GM12874 (cell line): ENCODE results near the gene FOXK1.

Source experiments
- TF ChIP-seq, protein P1 (sequence below): IDR thresholded peaks from 2 replicates; pipeline ENCODE4 v1.5.1; 2011; ENCODE audit warnings: low read depth, mild to moderate bottlenecking, control low read depth, low read length, moderate library complexity; ENCODE audit not compliant: insufficient read depth

FOXK1 gene

DNA sequence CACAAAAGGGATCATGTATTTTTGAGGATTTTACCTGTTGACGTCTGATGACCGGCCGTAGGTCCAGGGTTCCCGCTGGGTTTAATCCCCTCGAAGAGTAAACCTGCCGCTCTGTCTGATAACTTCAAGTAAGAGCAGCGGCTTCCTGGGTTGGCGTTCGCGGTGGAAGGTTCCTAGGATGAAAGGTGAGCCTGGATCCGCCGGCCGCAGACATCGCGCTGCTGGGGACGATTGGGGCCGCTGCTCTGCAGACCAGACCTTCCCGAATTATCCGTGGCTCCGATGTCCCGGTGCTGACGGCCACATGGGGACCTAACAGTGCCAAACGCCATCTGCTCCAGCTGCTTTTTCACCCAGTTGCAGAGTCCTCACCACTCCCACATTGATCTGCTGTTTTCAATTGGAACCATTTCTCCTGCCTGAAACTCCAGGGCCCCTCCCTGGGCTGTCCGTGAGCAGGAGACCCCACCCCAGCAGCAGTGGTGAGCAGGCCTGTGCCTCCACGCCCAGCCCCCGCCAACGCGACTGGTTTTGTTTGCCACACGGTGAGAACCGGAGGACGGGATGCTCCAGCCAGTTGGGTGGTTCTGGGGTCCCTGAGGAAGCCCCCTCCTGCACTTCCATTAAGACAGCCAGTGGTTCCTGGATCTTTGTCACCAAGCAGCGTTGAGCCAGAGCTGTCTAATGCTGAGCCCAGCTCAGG is 81.1 kb downstream of the FOXK1 start:
- TF ChIP-seq, protein P1, sequence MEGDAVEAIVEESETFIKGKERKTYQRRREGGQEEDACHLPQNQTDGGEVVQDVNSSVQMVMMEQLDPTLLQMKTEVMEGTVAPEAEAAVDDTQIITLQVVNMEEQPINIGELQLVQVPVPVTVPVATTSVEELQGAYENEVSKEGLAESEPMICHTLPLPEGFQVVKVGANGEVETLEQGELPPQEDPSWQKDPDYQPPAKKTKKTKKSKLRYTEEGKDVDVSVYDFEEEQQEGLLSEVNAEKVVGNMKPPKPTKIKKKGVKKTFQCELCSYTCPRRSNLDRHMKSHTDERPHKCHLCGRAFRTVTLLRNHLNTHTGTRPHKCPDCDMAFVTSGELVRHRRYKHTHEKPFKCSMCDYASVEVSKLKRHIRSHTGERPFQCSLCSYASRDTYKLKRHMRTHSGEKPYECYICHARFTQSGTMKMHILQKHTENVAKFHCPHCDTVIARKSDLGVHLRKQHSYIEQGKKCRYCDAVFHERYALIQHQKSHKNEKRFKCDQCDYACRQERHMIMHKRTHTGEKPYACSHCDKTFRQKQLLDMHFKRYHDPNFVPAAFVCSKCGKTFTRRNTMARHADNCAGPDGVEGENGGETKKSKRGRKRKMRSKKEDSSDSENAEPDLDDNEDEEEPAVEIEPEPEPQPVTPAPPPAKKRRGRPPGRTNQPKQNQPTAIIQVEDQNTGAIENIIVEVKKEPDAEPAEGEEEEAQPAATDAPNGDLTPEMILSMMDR = no peak

DNA sequence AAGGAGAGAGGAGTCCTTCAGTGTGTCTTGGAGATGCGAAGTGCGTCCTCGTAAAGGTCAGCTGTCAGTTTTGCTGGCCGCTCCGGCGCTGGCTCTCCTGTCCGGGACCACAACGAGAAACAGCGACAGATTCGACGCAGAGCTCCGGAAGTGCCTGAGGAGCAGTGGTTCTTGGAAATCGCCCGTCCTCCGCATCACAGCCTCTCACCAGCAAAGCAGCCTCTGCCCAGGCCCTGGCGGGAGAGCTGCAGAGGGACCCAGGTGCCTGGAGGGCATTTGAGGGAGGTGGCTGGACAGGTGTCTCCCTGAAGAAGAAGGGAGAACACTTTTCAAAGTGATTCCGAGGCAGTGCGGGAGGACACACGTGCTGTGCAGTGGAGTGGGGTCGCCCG is 81.7 kb downstream of the FOXK1 start:
- TF ChIP-seq, protein P1 = no peak

DNA sequence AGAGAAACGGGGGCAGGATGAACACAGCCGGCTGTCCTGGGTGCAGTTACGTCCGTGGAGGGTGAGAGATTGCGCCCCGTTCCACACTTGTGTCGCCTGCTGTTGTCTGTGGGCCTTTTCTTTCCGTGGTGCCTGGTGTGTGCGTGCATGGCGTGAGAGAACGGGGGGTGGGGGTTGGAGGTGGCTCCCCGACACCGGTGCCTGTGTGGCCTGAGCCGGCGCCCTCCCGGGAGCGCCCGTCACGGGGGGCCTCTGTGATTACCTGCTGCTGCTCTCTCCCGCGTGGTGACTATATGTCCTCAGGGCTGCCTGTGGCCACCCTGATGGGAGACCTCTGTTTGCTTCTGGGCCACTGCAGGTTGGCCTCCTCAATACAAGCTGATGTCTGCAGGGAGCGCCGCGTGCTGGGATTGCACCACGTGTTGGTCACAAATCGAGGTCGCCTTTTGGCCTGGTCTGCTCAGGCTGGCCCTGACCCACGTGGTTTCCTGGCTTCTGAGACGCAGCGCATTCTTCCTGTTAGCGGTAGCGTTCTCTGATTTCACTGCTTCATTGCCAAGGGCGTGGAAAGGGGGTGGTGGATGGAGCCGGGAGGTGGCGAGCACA is 82.4 kb downstream of the FOXK1 start:
- TF ChIP-seq, protein P1 = no peak

DNA sequence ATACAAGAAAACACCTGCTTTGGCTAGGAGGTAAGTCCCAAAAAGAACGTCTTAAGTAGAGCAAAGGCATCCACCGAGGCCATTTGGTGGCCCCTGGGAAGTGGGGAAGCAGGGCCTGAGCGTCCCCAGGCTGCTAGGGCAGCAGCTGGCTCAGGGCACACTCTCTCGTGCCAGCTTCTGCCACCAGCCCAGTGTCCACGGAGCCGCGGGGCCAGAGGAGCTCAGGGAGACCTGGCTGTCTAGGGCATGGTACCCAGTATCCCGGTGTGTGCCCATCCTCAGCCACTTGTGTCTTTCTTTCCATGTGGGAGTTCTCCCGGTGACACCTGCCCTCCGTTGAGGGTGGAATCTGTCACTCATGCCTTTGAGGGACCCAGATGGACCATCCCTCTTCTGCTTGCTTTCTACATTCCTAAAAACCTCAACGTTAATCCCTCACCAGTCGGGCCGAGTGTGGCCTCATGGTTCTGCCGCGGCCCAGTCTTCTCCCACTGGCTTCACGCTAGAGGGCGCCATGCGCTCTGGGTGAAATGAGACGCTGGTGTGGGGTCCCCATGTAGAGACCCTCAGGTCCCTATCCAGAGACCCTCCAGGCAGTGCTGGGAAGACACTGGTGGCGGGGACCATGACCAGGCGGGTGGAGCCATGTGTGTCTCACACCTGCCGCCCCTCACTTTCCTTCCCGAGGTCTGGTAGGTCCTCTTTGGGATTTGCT is 83.8 kb downstream of the FOXK1 start:
- TF ChIP-seq, protein P1 = no peak

DNA sequence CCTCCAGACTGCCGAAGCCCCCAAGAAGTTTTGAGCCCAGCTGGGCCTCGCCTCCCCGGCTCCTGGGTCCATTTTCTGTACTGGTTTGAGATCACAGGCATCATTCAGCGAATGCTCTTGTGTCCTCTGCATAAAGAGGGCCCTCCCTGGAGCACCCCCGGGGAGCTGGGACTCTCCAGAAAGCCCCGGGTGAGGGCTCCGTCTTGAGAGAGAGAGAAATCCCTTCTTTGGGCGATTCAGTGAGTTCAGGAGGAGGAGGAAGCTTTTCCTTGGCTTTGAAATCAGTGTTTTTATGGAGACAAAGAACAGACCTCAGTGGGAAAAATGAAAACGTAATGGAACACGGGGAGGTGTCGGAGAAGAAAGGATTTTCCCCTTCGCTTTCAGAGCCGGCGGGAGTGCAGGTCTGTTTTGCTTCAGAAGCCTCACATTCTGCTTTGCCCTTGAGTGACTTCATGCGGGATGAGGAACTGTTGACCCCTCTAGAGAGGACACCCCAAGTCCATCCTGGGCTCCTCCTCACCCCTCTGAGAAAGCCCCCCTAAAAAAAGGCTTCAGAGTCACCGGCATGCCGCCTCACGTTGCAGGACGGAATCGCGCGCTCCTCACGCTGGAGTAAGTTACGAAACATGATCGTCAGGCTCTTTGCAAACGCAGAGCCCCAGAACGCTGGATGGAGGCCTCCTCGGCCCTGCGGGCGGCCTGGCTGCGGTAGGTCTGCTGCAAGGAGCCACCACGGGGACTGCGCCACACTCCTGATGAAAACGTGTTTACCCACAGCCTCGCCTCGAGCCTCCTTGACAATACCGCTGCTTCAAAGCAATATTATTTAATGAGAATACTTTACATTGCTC is 84.8 kb downstream of the FOXK1 start:
- TF ChIP-seq, protein P1 = no peak

DNA sequence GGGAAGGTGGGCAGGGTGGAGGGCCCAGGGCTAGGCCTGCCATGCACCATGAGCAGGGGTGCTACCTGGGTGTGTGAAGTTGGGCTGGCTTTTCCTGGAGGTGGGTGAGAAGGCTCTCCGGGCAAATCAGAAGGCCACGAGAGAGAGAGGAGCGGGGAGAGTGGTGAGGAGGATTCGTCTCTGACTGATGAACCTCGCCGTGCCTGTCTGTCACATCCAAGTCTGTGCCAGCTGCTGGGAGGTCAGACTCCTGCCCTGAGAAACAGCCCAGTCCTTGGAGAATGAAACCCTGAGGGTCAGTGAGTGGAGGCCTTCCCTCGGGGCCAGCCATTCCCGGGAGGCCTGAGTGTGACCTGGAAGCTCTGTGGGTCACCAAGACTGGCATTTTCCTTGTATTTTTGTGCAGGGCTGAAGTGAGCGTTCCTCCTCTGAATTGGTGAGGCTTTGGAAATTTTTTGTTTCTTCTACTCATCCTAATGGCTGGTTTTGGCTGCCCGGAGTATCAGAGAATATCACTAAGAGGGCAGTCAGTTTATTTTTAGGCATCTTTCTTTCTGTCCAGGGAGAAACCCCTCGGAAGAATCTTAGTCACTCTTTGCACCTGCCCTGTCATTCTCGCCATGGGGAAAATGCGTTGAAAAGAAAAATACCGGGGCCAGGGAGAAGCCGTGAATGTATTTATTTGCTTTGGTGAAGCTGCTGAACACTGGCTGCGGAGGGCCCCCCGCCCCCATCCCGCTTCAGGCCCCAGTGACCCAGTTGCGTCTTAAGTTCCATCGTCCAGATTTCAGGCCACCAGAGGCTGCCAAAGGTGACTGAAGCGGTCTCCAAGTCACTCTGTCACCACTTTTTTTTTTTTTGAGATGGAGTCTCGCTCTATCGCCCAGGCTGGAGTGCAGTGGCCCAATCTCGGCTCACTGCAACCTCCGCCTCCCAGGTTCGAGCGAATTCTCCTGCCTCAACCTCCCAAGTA is 86.8 kb downstream of the FOXK1 start:
- TF ChIP-seq, protein P1 = no peak
